Adrenal gland (tissue), 12 donors: Measurements from ENCODE around the gene ALPG. TPM values are rescaled to one million over a fixed set of nuclear protein-coding genes. Genes with fewer than 3 reads are reported as not detected.
"Not testable (repeated sequence)": the region's sequence is repeated elsewhere in the genome, so short reads cannot be mapped to it uniquely, and the experiment has no call there.

ENCODE experiments used
- DNase-seq, 7 donors: peaks; one replicate each; pipeline ENCODE4 v3.0.0-alpha.2; 2019 to 2020
- H3K27ac ChIP-seq, 5 donors: fragments of 200-600 bp; sonication (generic) in 4 of 5; 1 replicate in 3 of 5; 2 replicates in 2 of 5; pipeline versions ENCODE4 v1.5.1 to v1.8.0; 2016 to 2020; ENCODE audit warnings: mild to moderate bottlenecking in 1 of 5
- H3K27me3 ChIP-seq: fragments of 200-600 bp; 2 replicates; pipeline ENCODE4 v1.8.0; 2021
- H3K36me3 ChIP-seq, 2 donors: fragments of 200-600 bp; replicated peaks in 1 of 2; 1 replicate in 1 of 2; 2 replicates in 1 of 2; pipeline versions ENCODE4 v1.5.1 to v1.8.0; 2018 to 2022
- H3K4me1 ChIP-seq, 2 donors: fragments of 200-600 bp; replicated peaks in 1 of 2; 1 replicate in 1 of 2; 2 replicates in 1 of 2; pipeline versions ENCODE4 v1.5.1 to v1.8.0; 2018 to 2021
- H3K4me3 ChIP-seq, 4 donors: fragments of 200-600 bp; sonication (generic) in 3 of 4; one replicate each; pipeline ENCODE4 v1.5.1; 2016 to 2018
- H3K9me3 ChIP-seq, 3 donors: fragments of 200-600 bp; sonication (generic) in 1 of 3; replicated peaks in 1 of 3; 1 replicate in 2 of 3; 2 replicates in 1 of 3; pipeline versions ENCODE4 v1.5.1 to v1.8.0; 2016 to 2021
- POLR2A ChIP-seq, 2 donors: fragments of 450-650 bp; IDR thresholded peaks; one replicate each; pipeline ENCODE4 v1.6.1; 2017; ENCODE audit warnings: antibody characterized with exemption in 2 of 2, mild to moderate bottlenecking in 2 of 2, moderate library complexity in 1 of 2
- WGBS, 4 donors: extraction: QIAGEN DNeasy Blood & Tissue Kit in 2 of 4; methylation state at CpG; one replicate each; pipeline versions ENCODE4 v1.1.5 to v1.1.7; 2013 to 2017; 5-methylcytosine and 5-hydroxymethylcytosine counted together
- intact Hi-C, 2 donors: fragments of 100-400 bp; cut with DNase I; formaldehyde crosslinking; loops; one replicate each; pipeline versions ENCODE4 v1.14.1 to v1.15.0; 2022 to 2023
- polyA plus RNA-seq, 3 donors: library from polyadenylated mRNA; stranded (reverse); fragments of 200-250 nt in 2 of 3; fragments of 350-450 nt in 1 of 3; fragmentation: Illumina TruSeq in 1 of 3; extraction: RNeasy Lipid Tissue Mini Kit (QIAGEN cat#74804) in 1 of 3; gene quantifications; one replicate each; pipeline ENCODE4 v1.2.3, GENCODE V29; 2013 to 2014
- total RNA-seq, 9 donors: library from RNA; depleted of rRNA in 4 of 9; stranded (reverse); fragments of >200 nt in 4 of 9; fragments of 120-200 nt in 1 of 9; fragmentation: NEBNext Ultra II Directional in 1 of 9; extraction: Animal tissue kit (Norgen Biotek cat#: 25700) in 1 of 9; gene quantifications; one replicate each; pipeline versions ENCODE4 v1.1.0 to v1.2.4, GENCODE V29; 2013 to 2023
- TF ChIP-seq, protein P1 (sequence below), 6 experiments: fragments of 450-650 bp in 4 of 6; fragments of 200-600 bp in 2 of 6; sonication (generic) in 1 of 6; IDR thresholded peaks; 1 replicate in 5 of 6; 2 replicates in 1 of 6; pipeline versions ENCODE4 v1.5.1 to v1.8.0; 2016 to 2021; ENCODE audit warnings: antibody characterized with exemption in 6 of 6, mild to moderate bottlenecking in 2 of 6, moderate library complexity in 1 of 6
- donor health status: healthy with polysubstance abuse.
- donor health status: Bipolar disorder and iron deficiency.
- donor health status: DM: yes; HTN: yes; CAD: no.
- donor health status: DM: no; HTN: no; CAD: no.
- donor health status: DM: no; HTN: no; CAD: no.
- donor health status: DM: yes; HTN: yes; CAD: no.

The ALPG gene
- total and polyA plus RNA-seq, 12 donors, result not detected

DNA sequence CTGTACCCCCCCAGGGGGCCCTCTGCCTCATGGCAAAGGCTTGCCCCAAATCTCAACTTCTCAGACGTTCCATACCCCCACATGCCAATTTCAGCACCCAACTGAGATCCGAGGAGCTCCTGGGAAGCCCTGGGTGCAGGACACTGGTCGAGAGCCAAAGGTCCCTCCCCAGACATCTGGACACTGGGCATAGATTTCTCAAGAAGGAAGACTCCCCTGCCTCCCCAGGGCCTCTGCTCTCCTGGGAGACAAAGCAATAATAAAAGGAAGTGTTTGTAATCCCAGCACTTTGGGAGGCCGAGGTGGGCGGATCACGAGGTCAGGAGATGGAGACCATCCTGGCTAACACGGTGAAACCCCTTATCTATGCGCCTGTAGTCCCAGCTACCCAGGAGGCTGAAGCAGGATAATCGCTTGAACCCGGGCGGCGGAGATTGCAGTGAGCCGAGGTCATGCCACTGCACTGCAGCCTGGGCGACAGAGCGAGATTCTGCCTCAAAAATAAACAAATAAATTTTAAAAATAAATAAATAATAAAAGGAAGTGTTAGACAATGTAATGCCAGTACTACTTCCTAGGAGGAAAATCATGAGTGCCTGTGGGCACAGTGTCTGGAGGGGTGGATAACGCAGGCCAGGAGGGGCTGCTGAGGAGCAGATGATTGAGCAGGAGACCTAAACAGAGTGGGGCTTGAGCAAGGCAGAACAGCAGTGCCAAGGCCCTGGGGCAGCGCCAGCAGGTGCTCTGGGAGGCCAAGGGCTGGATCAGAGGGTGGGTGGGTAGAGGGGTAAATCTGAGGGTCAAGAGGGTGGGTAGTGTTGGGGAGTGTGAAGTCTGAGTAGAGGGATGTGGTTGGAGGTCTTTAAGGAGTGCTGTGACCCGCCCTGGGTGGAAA is 24.1 kb upstream of the ALPG start:
- Histone ChIP-seq H3K9me3 (no peaks in the 10 kb centered on the region), H3K36me3 (no peaks in the 10 kb centered on the region), H3K27ac (no peak overlapping the region), H3K4me3 (no peak overlapping the region), H3K4me1 (no peaks in the 10 kb centered on the region), H3K27me3 (peaks cover 29% of the 10 kb centered on the region)
- WGBS, 4 donors, result 63 to 68% (median 64%) methylated on average over 18 of the region's 18 CpGs
- no peak for DNase-seq
- TF ChIP-seq, protein P1, sequence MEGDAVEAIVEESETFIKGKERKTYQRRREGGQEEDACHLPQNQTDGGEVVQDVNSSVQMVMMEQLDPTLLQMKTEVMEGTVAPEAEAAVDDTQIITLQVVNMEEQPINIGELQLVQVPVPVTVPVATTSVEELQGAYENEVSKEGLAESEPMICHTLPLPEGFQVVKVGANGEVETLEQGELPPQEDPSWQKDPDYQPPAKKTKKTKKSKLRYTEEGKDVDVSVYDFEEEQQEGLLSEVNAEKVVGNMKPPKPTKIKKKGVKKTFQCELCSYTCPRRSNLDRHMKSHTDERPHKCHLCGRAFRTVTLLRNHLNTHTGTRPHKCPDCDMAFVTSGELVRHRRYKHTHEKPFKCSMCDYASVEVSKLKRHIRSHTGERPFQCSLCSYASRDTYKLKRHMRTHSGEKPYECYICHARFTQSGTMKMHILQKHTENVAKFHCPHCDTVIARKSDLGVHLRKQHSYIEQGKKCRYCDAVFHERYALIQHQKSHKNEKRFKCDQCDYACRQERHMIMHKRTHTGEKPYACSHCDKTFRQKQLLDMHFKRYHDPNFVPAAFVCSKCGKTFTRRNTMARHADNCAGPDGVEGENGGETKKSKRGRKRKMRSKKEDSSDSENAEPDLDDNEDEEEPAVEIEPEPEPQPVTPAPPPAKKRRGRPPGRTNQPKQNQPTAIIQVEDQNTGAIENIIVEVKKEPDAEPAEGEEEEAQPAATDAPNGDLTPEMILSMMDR (IDR thresholded peaks at IDR 0.05), result no peak
- no peak for TF ChIP-seq POLR2A (IDR thresholded peaks at IDR 0.05)
- intact Hi-C loops, result no loop called here

DNA sequence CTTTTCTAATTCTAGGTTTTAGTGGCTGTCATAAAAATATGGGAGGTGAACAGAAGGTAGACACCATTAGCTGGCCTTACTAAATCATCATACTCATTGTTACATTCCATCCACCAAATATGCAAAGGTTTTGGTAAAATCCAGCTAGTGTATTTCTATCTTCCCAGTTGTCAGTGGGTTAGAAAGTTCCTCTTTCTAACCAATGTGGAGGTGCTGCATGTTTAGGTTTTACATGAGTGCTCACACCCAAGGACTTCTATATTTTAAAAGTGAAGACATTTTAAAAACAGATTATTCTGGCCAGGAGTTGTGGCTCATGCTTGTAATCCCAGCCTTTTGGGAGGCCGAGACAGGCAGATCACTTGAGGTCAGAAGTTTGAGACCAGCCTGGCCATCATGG is 22.2 kb upstream of the ALPG start:
- Histone ChIP-seq H3K27me3 (peaks cover 46% of the 10 kb centered on the region), H3K9me3 (no peaks in the 10 kb centered on the region), H3K4me1 (no peaks in the 10 kb centered on the region), H3K27ac (no peak overlapping the region), H3K4me3 (no peak overlapping the region), H3K36me3 (no peaks in the 10 kb centered on the region)
- TF ChIP-seq, protein P1 (IDR thresholded peaks at IDR 0.05), result no peak
- TF ChIP-seq POLR2A (IDR thresholded peaks at IDR 0.05), result no peak
- DNase-seq, result no peak
- intact Hi-C loops, result no loop called here
- WGBS, 4 donors, result 80 to 94% (median 81%) methylated on average over 1 of the region's 1 CpG

DNA sequence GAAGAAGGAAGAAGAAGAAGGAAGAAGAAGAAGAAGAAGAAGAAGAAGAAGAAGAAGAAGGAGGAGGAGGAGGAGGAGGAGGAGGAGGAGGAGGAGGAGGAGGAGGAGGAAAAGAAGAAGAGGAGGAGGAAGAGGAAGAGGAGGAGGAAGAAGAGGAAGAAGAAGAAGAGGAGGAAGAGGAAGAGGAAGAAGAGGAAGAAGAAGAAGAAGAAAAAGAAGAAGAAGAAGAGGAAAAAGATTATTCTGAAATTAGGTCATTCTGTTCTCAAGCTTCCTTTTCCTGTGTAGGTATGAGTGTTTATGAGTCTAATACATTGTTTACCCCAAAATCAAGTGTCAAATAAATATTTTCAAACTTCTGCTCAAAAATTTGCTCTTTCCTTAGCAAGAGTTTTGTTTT is 21.6 kb upstream of the ALPG start:
- H3K9me3 ChIP-seq, intact Hi-C loops, DNase-seq, H3K4me1 ChIP-seq, H3K4me3 ChIP-seq, H3K27ac ChIP-seq, H3K36me3 ChIP-seq: not testable (repeated sequence)
- peaks cover 50% of the 10 kb centered on the region for H3K27me3 ChIP-seq

DNA sequence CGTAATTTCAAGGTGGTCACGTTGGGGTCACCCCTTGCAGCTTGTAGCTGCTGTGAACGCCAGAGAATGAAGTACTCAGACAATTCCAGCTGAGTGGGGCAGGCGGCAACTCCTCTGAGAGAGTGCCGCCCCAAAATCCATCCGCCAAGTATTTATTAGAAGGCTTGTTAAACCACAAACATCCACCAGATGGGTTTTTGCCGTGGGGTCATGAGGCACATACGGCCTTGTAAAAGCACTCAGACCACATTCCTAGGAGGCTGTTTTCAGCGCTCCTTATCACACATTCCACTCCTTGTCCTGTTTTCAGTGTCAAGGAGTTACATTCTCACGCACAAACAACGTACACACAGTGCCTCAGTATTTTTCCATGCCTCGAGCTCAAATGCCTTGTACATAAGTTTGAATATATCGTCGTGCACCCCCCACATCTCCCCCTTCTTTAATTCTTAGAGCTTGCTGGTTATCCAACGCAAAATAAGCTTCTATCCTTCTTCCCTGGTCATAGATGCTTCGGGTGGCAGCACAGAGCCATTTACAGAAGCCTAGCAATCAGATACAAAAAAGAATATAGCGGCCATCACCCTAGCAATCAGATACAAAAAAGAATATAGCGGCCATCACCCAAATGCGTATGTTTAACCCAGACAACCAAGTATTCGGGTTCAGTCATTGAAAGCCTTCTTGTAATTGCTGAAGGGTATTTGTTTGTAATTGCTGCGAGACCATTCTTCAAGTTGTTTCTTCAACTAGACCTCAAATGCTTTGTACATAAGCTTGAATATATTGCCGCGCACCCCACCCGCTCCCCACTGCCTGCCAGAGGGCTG is 20.8 kb upstream of the ALPG start:
- DNase-seq, result no peak
- peaks cover 57% of the 10 kb centered on the region for H3K27me3 ChIP-seq
- intact Hi-C loops, result no loop called here

More for the DNA sequence above, 20.8 kb upstream of the ALPG start:
- 13 to 16% (median 14%) methylated on average over 24 of the region's 24 CpGs for WGBS, 4 donors
- H3K4me1 ChIP-seq, result no peaks in the 10 kb centered on the region
- TF ChIP-seq, protein P1 (IDR thresholded peaks at IDR 0.05), result no peak
- TF ChIP-seq POLR2A (IDR thresholded peaks at IDR 0.05), result no peak
- H3K9me3 ChIP-seq, result no peaks in the 10 kb centered on the region
- H3K4me3 ChIP-seq, result no peak overlapping the region
- H3K27ac ChIP-seq, result no peak overlapping the region
- H3K36me3 ChIP-seq, result no peaks in the 10 kb centered on the region
